GM19099 (cell line): ENCODE measurements around the gene COG3.

ENCODE experiments used
- POLR2A ChIP-seq: IDR thresholded peaks from 3 replicates; pipeline ENCODE4 v1.6.1; 2011; ENCODE audit warnings: low read depth; ENCODE audit not compliant: insufficient read length; ENCODE audit errors: extremely low read depth

Gene COG3

GRCh38 chr13:45512098-45512496 is 47.4 kb downstream of the COG3 start:
- no peak for TF ChIP-seq POLR2A

- TF ChIP-seq POLR2A = no peak
Measured at GRCh38 chr13:45516757-45517156, 52.0 kb downstream of the COG3 start.

GRCh38 chr13:45518525-45519245 is 53.9 kb downstream of the COG3 start:
- no peak for TF ChIP-seq POLR2A

- no peak for TF ChIP-seq POLR2A
Measured at GRCh38 chr13:45519493-45519892, 54.8 kb downstream of the COG3 start.

- no peak for TF ChIP-seq POLR2A
Measured at GRCh38 chr13:45521297-45521696, 56.6 kb downstream of the COG3 start.

DNA sequence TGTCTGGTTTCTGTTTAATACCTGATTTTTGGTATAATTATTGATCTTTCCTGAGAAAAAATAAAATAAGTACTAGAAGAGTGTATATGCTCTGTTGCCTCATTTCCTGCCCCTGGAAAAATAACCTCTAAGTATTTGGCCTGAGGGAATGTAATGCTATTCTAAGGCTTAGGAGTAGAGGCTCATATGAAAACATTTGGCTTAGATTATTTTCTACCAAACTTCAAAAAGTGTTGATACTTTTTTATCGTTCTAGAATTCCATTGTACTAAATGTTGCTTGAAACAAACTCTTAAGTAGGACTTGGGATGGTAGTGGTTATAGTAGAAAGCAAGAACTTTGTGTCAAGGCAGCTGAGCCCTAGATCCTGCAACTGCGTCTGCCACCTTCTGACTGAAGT is 57.8 kb downstream of the COG3 start:
- no peak for TF ChIP-seq POLR2A

GRCh38 chr13:45527699-45528462 is 63.1 kb downstream of the COG3 start:
- TF ChIP-seq POLR2A = no peak

GRCh38 chr13:45529758-45530157 is 65.0 kb downstream of the COG3 start:
- no peak for TF ChIP-seq POLR2A

DNA sequence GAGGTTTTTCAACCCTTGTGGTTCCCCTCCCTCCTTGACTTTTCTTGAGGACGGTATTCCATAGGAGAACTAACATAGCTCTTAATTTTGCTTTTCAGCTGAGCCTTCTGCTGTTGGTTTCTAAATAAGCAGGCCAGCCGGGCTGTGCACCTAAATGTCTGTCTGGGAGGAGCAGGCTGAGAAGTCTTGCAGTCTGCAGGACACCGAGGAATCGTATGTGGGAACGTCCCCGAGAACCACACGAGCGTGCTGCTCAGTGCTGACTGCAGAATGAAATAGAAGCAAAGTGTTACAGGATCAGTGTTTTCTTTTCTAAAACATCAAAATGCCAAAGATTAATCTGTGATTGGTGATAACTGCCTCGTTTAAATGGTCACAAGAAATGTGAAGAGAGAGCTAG is 69.9 kb downstream of the COG3 start:
- no peak for TF ChIP-seq POLR2A

- TF ChIP-seq POLR2A = no peak
Measured at GRCh38 chr13:45536224-45536623, 71.5 kb downstream of the COG3 start.

DNA sequence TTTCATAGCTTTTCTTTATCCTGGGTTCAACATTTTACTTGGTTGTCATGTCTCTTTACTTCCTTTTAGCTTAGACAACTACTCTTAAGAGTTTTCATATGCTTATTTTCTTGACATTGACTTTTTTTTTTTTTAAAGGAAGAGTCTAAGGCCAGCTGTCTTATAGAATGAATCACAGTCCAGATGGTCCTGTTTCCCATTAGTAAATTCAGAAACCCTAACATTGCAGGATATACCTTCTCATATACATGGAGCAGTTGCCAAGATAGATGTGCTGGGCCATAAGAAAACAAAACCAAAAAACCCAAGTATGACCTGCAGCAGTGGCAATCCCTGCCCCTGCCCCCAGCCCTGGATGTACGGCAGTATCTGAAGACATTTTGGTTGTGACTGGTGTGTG is 72.8 kb downstream of the COG3 start:
- TF ChIP-seq POLR2A = no peak

GRCh38 chr13:45538382-45538781 is 73.6 kb downstream of the COG3 start:
- no peak for TF ChIP-seq POLR2A

DNA sequence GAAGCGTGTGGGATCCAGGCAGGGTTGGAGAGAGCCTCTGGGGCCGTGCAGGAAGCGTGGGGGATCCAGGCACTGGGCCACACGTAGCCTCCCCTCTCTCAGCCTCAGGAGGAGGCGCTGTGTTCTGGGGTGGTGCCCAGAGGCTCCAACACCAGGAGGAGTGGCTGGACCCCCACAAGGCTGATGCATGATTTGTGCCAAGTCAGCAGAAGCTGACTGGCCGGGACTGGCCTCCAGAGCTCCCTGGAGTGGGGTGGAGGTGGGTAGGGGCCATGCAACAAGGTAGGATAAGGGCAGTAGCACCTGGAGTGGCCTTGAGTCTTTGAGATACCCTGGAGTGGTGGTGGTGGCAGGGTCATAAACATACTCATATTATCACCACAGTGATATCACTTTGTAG is 75.5 kb downstream of the COG3 start:
- TF ChIP-seq POLR2A = no peak

- TF ChIP-seq POLR2A = no peak
Measured at GRCh38 chr13:45540864-45541263, 76.1 kb downstream of the COG3 start.

DNA sequence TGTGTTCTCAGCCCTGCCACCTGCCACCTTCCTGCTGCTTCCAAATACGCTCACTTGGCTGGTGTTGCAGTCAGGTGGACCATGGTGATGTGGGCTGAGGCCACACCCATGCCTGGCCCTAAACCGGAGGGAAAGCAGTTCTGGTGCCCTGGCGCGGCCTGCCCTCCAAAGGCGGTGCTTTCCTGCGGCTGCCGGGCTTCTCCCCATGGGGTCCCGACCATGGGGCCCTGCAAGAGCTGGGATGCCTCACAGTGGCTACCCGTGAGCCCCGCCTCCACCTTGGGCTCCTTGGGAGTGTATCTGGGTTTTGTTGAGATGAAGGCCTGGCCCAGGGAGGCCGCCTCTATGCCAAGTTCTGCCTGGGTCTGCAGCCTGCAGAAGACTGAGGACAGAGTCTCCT is 77.1 kb downstream of the COG3 start:
- TF ChIP-seq POLR2A = no peak

GRCh38 chr13:45542391-45542790 is 77.7 kb downstream of the COG3 start:
- TF ChIP-seq POLR2A = no peak
